ENCODE results near the gene ZNF124. TPM values are rescaled to one million over a fixed set of nuclear protein-coding genes. Genes with fewer than 3 reads are reported as not detected.
"Not testable (repeated sequence)": the region's sequence is repeated elsewhere in the genome, so short reads cannot be mapped to it uniquely, and the experiment has no call there.

The ZNF124 gene
- total RNA-seq, 2 experiments from 2014 or later: 10.8 to 11.8 TPM

DNA sequence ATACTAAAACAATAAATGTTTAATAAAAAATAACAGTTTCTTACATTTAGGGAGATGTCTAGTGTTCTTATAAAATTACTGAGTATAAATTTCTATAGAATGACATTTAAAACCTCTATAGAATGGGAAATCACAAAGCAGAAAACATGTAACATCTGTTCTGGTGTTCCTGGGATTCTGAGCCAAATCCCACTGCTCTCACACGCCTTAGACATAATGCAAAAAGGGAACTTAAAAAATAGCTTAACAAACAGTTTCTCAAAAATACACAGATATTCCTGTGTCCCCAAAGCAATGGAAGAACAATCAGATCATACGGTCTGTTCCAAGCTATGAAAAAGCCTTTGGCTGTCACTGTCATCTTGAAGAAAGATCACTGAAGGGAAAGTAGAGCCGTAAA is 27.0 kb upstream of the ZNF124 start:
- ChIA-PET CTCF (interaction anchor here (0.7 kb wide), 1 partner anchor 300 kb away, joined by 3 read pairs; no protein-coding TSS in a partner anchor), POLR2A (no interaction called here)
- Mint-ChIP-seq H3K4me3 (no peak overlapping the region), H3K4me1 (ENCODE audit: low read depth) (peaks cover 7% of the 10 kb centered on the region), H3K27me3 (no peaks in the 10 kb centered on the region), H3K27ac (no peak overlapping the region), H3K36me3 (peaks cover 93% of the 10 kb centered on the region), H3K9me3 (peaks cover 59% of the 10 kb centered on the region)
- intact Hi-C loops (cut with micrococcal nuclease): no loop called here
- no peak for DNase-seq

DNA sequence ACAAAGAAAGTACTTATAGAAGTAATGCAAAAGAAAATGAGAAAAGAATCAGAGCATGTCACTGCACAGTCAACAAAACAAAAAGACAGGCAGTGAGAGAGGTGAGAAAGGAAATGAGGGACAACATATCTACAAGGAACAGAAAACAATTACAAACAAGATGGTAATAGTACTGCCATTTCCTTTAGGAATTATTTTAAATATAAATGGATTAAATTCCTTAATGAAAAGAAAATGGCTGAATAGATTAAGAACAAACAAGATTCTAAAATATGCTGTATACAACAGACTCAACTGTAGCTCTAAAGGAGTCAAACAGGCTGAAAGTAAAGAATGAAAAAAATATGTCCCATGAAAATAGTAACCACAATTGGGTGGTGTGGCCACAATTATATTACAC is 22.1 kb upstream of the ZNF124 start:
- no peak for DNase-seq
- CTCF ChIA-PET: no interaction called here
- intact Hi-C loops (cut with micrococcal nuclease): no loop called here
- no peak overlapping the region for H3K27ac Mint-ChIP-seq
- H3K4me1 Mint-ChIP-seq (ENCODE audit: low read depth): no peaks in the 10 kb centered on the region
- POLR2A ChIA-PET: no interaction called here
- H3K27me3 Mint-ChIP-seq: no peaks in the 10 kb centered on the region
- H3K9me3 Mint-ChIP-seq: peaks cover 77% of the 10 kb centered on the region
- H3K4me3 Mint-ChIP-seq: no peak overlapping the region
- H3K36me3 Mint-ChIP-seq: peaks cover 90% of the 10 kb centered on the region

DNA sequence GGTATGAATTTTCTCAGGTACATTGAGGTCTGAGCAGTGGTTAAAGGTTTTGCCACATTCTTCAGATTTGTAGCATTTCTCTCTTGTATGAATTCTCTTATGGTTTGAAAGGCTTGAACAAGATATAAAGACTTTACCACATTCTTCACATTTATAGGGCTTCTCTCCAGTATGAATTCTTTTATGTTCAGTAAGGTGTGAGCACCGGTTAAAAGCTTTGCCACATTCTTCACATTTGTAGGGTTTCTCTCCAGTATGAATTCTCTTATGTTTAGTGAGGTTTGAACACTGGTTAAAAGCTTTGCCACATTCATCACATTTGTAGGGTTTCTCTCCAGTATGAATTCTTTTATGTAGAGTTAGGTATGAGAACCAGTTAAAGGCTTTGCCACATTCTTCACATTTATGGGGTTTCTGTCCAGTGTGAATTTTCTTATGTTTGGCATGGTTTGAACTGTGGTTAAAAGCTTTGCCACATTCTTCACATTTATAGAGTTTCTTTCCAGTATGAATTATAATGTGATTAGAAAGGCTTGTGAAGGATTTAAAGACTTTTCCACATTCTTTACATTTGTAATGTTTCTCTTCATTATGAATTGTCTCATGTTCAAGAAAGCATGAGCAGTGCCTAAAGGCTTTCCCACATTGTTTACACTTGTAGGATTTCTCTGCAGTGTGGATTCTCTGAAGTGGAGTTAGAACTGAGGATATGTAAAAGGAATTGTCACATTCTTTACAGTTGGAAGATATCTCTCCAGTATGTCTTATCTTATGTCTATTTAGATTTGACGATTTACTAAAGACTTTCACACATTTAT is 18.4 kb upstream of the ZNF124 start:
- H3K27me3 Mint-ChIP-seq: no peaks in the 10 kb centered on the region
- peaks cover 65% of the 10 kb centered on the region for H3K36me3 Mint-ChIP-seq
- ChIA-PET POLR2A (no interaction called here), CTCF (no interaction called here)
- H3K9me3 Mint-ChIP-seq: peaks cover 74% of the 10 kb centered on the region
- intact Hi-C loops (cut with micrococcal nuclease): no loop called here
- DNase-seq: no peak
- no peak overlapping the region for H3K27ac Mint-ChIP-seq
- no peak overlapping the region for H3K4me3 Mint-ChIP-seq
- H3K4me1 Mint-ChIP-seq (ENCODE audit: low read depth): no peaks in the 10 kb centered on the region

DNA sequence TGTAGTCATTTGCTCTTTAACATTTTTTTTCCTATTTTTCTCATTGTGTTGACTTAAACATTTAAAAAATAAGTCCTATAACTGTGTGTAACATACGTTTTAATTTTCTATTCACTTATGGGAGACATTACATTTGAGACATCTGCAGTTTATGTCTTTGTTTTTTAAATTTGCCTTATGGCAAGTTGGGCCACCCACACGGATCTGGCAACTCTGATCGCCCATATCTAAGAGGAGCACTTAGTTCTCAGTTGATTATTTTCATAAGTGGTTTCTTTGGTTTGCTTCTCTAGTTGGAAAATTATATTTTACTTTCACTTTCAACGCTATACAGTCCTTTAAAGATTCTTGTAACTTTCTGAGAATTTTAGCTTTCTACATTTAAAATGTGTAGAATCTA is 13.8 kb upstream of the ZNF124 start:
- peaks cover 59% of the 10 kb centered on the region for H3K9me3 Mint-ChIP-seq
- DNase-seq: no peak
- H3K4me1 Mint-ChIP-seq (ENCODE audit: low read depth): no peaks in the 10 kb centered on the region
- POLR2A ChIA-PET: no interaction called here
- H3K4me3 Mint-ChIP-seq: no peak overlapping the region
- peaks cover 31% of the 10 kb centered on the region for H3K36me3 Mint-ChIP-seq
- H3K27me3 Mint-ChIP-seq: no peaks in the 10 kb centered on the region
- no peak overlapping the region for H3K27ac Mint-ChIP-seq
- intact Hi-C loops (cut with micrococcal nuclease): no loop called here
- CTCF ChIA-PET: no interaction called here

DNA sequence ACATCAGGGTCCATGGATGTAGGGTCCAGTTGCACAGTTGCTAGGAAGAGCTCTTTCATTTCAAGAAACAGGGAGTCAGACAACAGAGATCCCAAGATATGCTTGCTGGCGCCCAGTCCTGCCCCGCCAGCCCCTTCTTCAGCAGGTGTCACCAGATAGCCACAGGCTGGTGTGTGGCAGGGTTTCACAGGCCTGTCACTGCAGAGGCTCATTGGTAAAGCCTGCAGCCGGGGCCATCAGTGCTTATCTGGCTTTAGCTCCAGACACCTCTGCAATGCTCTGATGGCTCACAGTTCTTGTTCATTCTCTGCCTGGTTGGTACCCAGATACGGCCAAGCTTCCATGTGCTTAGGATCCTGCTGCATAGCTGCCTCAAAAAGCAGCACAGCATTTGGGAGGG is 12.4 kb upstream of the ZNF124 start:
- POLR2A ChIA-PET: no interaction called here
- H3K27ac Mint-ChIP-seq: no peak overlapping the region
- H3K4me1 Mint-ChIP-seq (ENCODE audit: low read depth): no peaks in the 10 kb centered on the region
- peaks cover 55% of the 10 kb centered on the region for H3K9me3 Mint-ChIP-seq
- no peak overlapping the region for H3K4me3 Mint-ChIP-seq
- H3K36me3 Mint-ChIP-seq: peaks cover 25% of the 10 kb centered on the region
- intact Hi-C loops (cut with micrococcal nuclease): no loop called here
- CTCF ChIA-PET: no interaction called here
- no peaks in the 10 kb centered on the region for H3K27me3 Mint-ChIP-seq
- DNase-seq: no peak

DNA sequence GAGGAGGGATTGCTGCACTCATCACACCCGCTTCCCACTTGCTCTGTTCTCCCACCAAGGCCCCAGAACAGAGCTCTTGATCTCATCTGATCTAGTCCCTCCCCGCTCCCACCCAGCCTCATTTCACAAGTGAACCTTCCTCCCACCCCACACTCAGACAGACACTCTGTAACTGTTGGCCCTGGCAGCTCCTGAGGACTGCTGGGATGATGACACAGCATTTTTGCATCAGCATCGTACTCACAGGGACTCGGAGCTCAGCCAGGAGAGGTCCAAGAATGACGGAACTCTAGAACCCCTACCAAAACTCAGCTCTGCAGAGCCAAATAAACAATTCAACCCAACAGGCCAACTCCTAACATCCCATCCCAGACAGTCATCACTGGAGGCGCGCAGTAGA is 11.2 kb upstream of the ZNF124 start:
- ChIA-PET CTCF (no interaction called here), POLR2A (no interaction called here)
- H3K4me3 Mint-ChIP-seq: no peak overlapping the region
- H3K4me1 Mint-ChIP-seq (ENCODE audit: low read depth): no peaks in the 10 kb centered on the region
- H3K36me3 Mint-ChIP-seq: peaks cover 22% of the 10 kb centered on the region
- DNase-seq: no peak
- no peaks in the 10 kb centered on the region for H3K27me3 Mint-ChIP-seq
- intact Hi-C loops (cut with micrococcal nuclease): no loop called here
- H3K9me3 Mint-ChIP-seq: peaks cover 51% of the 10 kb centered on the region
- H3K27ac Mint-ChIP-seq: no peak overlapping the region

DNA sequence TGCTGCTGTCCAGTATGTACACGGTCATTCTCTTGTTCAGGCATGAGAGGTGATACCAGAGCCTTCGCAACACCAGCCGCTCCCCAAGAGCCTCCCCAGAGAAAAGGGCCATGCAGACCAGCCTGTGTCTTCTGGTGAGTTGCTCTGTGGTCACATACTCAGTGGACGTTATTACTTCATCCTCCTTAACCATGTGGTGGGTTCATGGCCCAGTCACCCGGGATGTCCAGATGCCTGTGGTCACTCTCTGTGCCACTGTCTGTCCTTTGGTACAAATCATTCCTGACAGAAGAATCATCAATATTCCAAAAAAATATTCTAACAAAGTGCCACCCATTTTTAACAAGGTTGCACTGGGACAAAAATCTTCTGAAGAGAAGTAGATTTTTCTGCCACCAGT is 8.8 kb upstream of the ZNF124 start:
- intact Hi-C loops (cut with micrococcal nuclease): no loop called here
- POLR2A ChIA-PET: no interaction called here
- CTCF ChIA-PET: no interaction called here
- no peak overlapping the region for H3K27ac Mint-ChIP-seq
- DNase-seq: no peak
- H3K36me3 Mint-ChIP-seq: peaks cover 14% of the 10 kb centered on the region
- no peaks in the 10 kb centered on the region for H3K4me1 Mint-ChIP-seq (ENCODE audit: low read depth)
- no peak overlapping the region for H3K4me3 Mint-ChIP-seq
- H3K9me3 Mint-ChIP-seq: peaks cover 36% of the 10 kb centered on the region
- no peaks in the 10 kb centered on the region for H3K27me3 Mint-ChIP-seq

DNA sequence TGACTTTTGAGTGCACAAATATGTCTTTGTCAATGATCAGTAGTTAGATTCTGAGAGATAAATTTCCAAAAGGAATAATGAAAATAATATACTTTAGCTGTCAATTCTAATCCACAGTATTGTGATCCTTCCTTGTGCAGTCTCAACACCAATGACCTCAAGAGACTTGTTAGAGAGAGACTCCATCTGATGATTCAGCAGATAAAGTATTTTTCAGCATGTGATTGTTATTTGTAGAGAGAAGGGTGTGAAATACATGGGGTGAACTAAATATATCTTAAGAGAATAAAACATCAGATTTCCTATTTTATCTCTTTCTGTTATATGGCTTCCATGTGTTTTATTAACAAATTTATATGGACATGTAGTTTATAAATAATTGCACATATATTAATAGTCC is 5.9 kb upstream of the ZNF124 start:
- no peak overlapping the region for H3K4me3 Mint-ChIP-seq
- H3K36me3 Mint-ChIP-seq: peaks cover 7% of the 10 kb centered on the region
- DNase-seq: no peak
- no peak overlapping the region for H3K27ac Mint-ChIP-seq
- ChIA-PET POLR2A (no interaction called here), CTCF (no interaction called here)
- no peaks in the 10 kb centered on the region for H3K27me3 Mint-ChIP-seq
- intact Hi-C loops (cut with micrococcal nuclease): no loop called here
- H3K9me3 Mint-ChIP-seq: peaks cover 12% of the 10 kb centered on the region
- peaks cover 2% of the 10 kb centered on the region for H3K4me1 Mint-ChIP-seq (ENCODE audit: low read depth)

DNA sequence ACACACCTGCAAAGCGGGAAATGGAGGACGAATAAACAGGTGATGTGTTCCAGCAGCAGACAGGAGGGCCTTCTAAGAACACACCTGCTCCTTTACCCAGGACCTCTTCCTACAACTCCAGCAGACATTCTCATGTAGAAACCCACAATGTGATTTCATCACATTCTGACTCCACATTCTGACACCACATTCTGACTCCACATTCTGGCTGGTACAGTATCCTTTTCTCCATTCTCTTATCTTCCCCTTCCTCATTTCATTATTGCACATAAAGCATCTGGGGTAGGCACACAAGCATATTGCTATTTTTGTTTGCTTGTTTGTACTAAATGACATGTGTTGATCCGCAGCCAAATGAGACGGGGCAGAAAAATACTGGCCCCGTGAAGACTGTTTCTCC is 3.6 kb upstream of the ZNF124 start:
- Mint-ChIP-seq H3K27me3 (no peaks in the 10 kb centered on the region), H3K27ac (no peak overlapping the region), H3K9me3 (peaks cover 9% of the 10 kb centered on the region), H3K4me3 (no peak overlapping the region), H3K4me1 (ENCODE audit: low read depth) (peaks cover 3% of the 10 kb centered on the region), H3K36me3 (peaks cover 8% of the 10 kb centered on the region)
- DNase-seq: no peak
- CTCF ChIA-PET: no interaction called here
- POLR2A ChIA-PET: no interaction called here
- intact Hi-C loops (cut with micrococcal nuclease): no loop called here

DNA sequence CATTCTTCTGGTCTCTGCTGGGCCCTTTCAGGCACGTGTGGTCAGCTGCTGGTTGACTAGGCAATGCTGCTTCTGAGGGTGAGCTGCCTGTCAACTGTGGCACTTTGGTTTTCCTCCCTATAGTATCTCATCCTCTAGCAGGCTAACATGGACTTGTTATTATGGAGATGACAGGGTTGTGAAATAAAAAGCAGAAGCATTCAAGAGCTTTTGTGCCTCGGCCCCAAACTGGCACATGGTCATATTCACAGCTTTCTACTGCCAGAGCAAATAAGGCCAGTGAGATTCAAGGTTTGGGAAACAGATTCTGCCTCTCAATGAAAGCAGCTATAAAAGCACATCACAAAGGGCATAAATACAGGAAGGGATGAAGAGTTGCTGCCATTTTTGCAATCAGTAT is 1.6 kb upstream of the ZNF124 start:
- CTCF ChIA-PET: interaction anchor here (0.5 kb wide), 1 partner anchor 243 kb away, joined by 4 read pairs; no protein-coding TSS in a partner anchor
- no peak for DNase-seq
- peaks cover 15% of the 10 kb centered on the region for H3K36me3 Mint-ChIP-seq
- H3K4me3 Mint-ChIP-seq: no peak overlapping the region
- peaks cover 3% of the 10 kb centered on the region for H3K9me3 Mint-ChIP-seq
- POLR2A ChIA-PET: no interaction called here
- H3K4me1 Mint-ChIP-seq (ENCODE audit: low read depth): peaks cover 15% of the 10 kb centered on the region
- H3K27me3 Mint-ChIP-seq: no peaks in the 10 kb centered on the region
- no peak overlapping the region for H3K27ac Mint-ChIP-seq
- intact Hi-C loops (cut with micrococcal nuclease): loop anchor here (5.0 kb wide), 1 partner anchor 39 kb away; no protein-coding TSS in a partner anchor

DNA sequence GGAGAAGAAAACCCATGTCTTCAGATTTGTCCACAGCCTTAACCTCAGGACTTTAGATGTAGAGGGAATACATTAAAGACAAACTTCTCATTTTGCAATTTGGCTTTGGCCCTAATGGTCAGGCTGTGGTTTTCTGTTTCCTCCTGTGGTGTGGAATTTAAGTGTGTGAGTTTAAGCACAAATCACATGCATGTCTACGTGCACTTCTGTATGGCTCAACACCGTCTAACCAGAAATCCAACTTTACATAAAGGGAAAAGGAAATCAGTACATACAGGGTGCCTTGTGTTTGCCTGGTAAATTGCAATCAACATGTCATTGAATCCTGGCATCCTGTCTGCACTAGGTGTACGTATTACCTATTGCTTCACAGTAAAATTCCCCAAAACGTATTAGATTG is 1.2 kb upstream of the ZNF124 start:
- POLR2A ChIA-PET: no interaction called here
- no peak overlapping the region for H3K27ac Mint-ChIP-seq
- DNase-seq: no peak

DNA sequence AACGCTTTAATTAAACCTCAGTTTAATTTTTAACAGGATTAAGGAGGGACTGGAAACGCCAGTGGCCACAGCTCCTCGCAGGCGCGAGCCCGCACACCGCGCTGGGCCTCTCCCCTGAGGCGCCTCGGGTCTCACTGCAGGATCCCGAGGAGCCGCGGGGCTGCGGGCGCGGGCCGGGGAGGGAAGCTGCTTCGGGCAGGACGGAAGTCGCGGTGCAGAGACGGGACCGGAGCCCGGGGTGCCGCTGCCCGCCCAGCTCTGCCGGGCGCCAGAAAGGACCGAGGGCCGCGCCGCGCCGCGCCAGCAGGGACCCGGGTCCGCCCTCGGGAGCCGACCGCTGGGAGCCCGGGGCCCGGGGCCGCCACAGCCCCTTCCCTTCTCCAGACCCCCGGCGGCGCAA is 377 bp downstream of the ZNF124 start:
- CTCF ChIA-PET, H3K27me3 Mint-ChIP-seq, H3K4me3 Mint-ChIP-seq, H3K27ac Mint-ChIP-seq, POLR2A ChIA-PET, DNase-seq: not testable (repeated sequence)
- H3K9me3 Mint-ChIP-seq: peaks cover 20% of the 10 kb centered on the region
- peaks cover 32% of the 10 kb centered on the region for H3K36me3 Mint-ChIP-seq
- peaks cover 24% of the 10 kb centered on the region for H3K4me1 Mint-ChIP-seq (ENCODE audit: low read depth)
- intact Hi-C loops (cut with micrococcal nuclease): loop anchor here (5.0 kb wide), 1 partner anchor 41 kb away; no protein-coding TSS in a partner anchor

More for the DNA sequence above, 1.2 kb upstream of the ZNF124 start:
- intact Hi-C loops (cut with micrococcal nuclease): loop anchor here (5.0 kb wide), 1 partner anchor 39 kb away; no protein-coding TSS in a partner anchor
- Mint-ChIP-seq H3K9me3 (peaks cover 5% of the 10 kb centered on the region), H3K4me3 (no peak overlapping the region), H3K4me1 (ENCODE audit: low read depth) (peaks cover 15% of the 10 kb centered on the region), H3K36me3 (peaks cover 17% of the 10 kb centered on the region), H3K27me3 (no peaks in the 10 kb centered on the region)
- CTCF ChIA-PET: interaction anchor here (0.5 kb wide), 1 partner anchor 243 kb away, joined by 4 read pairs; no protein-coding TSS in a partner anchor

DNA sequence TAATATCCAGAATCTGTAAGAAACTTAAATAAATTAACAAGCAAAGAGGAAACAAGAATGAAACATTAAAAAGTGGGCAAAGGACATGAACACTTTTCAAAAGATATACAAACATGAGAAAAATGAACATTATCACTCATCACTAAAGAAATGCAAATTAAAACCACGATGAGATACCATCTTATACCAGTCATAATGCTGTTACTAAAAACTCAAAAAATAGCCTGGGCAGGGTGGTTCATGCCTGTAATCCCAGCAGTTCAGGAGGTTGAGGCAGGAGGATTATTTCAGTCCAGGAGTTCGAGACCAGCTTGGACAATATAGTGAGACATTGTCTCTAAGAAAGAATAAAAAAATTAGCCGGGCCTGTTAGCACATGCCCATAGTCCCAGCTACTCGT is 6.1 kb downstream of the ZNF124 start:
- Mint-ChIP-seq H3K36me3 (peaks cover 75% of the 10 kb centered on the region), H3K27ac (no peak overlapping the region), H3K4me1 (ENCODE audit: low read depth) (peaks cover 33% of the 10 kb centered on the region), H3K9me3 (peaks cover 71% of the 10 kb centered on the region), H3K27me3 (no peaks in the 10 kb centered on the region), H3K4me3 (no peak overlapping the region)
- intact Hi-C loops (cut with micrococcal nuclease): no loop called here
- POLR2A ChIA-PET: no interaction called here
- no peak for DNase-seq
- CTCF ChIA-PET: no interaction called here

Data from activated CD4-positive, alpha-beta memory T cell treated with anti-CD3 and anti-CD28 coated beads for 36 hours (primary cell).